Hepatocyte (in vitro differentiated cells): ENCODE results near the gene SLCO3A1.

Experiments
- EZH2 ChIP-seq: fragments of 200-600 bp; sonication (generic); IDR thresholded peaks from 2 replicates; pipeline ENCODE4 v1.6.1; 2016; ENCODE audit warnings: antibody characterized with exemption, mild to moderate bottlenecking, borderline replicate concordance
- EZH2phosphoT487 ChIP-seq: fragments of 200-600 bp; sonication (generic); IDR thresholded peaks from one replicate; pipeline ENCODE4 v1.6.1; 2018; ENCODE audit warnings: antibody characterized with exemption, mild to moderate bottlenecking, low read depth, moderate library complexity; ENCODE audit not compliant: unreplicated experiment, severe bottlenecking
- TF ChIP-seq, protein P1 (sequence below): fragments of 200-600 bp; sonication (generic); IDR thresholded peaks from 2 replicates; pipeline ENCODE4 v1.5.1; 2016; ENCODE audit warnings: antibody characterized with exemption, mild to moderate bottlenecking; ENCODE audit not compliant: poor library complexity

- TF ChIP-seq, protein P1, sequence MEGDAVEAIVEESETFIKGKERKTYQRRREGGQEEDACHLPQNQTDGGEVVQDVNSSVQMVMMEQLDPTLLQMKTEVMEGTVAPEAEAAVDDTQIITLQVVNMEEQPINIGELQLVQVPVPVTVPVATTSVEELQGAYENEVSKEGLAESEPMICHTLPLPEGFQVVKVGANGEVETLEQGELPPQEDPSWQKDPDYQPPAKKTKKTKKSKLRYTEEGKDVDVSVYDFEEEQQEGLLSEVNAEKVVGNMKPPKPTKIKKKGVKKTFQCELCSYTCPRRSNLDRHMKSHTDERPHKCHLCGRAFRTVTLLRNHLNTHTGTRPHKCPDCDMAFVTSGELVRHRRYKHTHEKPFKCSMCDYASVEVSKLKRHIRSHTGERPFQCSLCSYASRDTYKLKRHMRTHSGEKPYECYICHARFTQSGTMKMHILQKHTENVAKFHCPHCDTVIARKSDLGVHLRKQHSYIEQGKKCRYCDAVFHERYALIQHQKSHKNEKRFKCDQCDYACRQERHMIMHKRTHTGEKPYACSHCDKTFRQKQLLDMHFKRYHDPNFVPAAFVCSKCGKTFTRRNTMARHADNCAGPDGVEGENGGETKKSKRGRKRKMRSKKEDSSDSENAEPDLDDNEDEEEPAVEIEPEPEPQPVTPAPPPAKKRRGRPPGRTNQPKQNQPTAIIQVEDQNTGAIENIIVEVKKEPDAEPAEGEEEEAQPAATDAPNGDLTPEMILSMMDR, result no peak
- TF ChIP-seq EZH2 (no peak), EZH2phosphoT487 (no peak)
Measured at GRCh38 chr15:91997163-91997562, 143.7 kb downstream of the SLCO3A1 start.
